HEK293T (cell line): ENCODE results near the gene CRYBG1.

ENCODE experiments used
- ARNT ChIP-seq: fragments of 450-650 bp; IDR thresholded peaks from 2 replicates; pipeline ENCODE4 v1.6.1; 2017; ENCODE audit warnings: mild to moderate bottlenecking
- BHLHE40 ChIP-seq: fragments of 450-650 bp; IDR thresholded peaks from 2 replicates; pipeline ENCODE4 v1.6.1; 2016; ENCODE audit warnings: mild to moderate bottlenecking, moderate library complexity, borderline replicate concordance
- CTBP1 ChIP-seq: fragments of 450-650 bp; IDR thresholded peaks from 2 replicates; pipeline ENCODE4 v1.6.1; 2016; ENCODE audit warnings: borderline replicate concordance
- ELF4 ChIP-seq: fragments of 450-650 bp; IDR thresholded peaks from 2 replicates; pipeline ENCODE4 v1.6.1; 2017; ENCODE audit warnings: antibody characterized with exemption
- FOXK2 ChIP-seq: fragments of 450-650 bp; IDR thresholded peaks from 2 replicates; pipeline ENCODE4 v1.6.1; 2016; ENCODE audit warnings: mild to moderate bottlenecking
- FOXM1 ChIP-seq: fragments of 450-650 bp; IDR thresholded peaks from 2 replicates; pipeline ENCODE4 v1.6.1; 2017; ENCODE audit warnings: mild to moderate bottlenecking, borderline replicate concordance
- HDGF ChIP-seq: fragments of 450-650 bp; IDR thresholded peaks from 2 replicates; pipeline ENCODE4 v1.6.1; 2017; ENCODE audit warnings: antibody characterized with exemption, borderline replicate concordance
- LEF1 ChIP-seq: fragments of 450-650 bp; IDR thresholded peaks from 2 replicates; pipeline ENCODE4 v1.6.1; 2017; ENCODE audit warnings: mild to moderate bottlenecking, borderline replicate concordance
- NFRKB ChIP-seq: fragments of 450-650 bp; IDR thresholded peaks from 2 replicates; pipeline ENCODE4 v1.6.1; 2016; ENCODE audit warnings: mild to moderate bottlenecking, moderate library complexity
- SP1 ChIP-seq: fragments of 450-650 bp; IDR thresholded peaks from 2 replicates; pipeline ENCODE4 v1.6.1; 2017
- SUZ12 ChIP-seq: fragments of 450-650 bp; IDR thresholded peaks from 2 replicates; pipeline ENCODE4 v1.6.1; 2016; ENCODE audit warnings: mild to moderate bottlenecking
- TF ChIP-seq, protein P1 (sequence below): fragments of 450-650 bp; IDR thresholded peaks from 2 replicates; pipeline ENCODE4 v1.6.1; 2016

DNA sequence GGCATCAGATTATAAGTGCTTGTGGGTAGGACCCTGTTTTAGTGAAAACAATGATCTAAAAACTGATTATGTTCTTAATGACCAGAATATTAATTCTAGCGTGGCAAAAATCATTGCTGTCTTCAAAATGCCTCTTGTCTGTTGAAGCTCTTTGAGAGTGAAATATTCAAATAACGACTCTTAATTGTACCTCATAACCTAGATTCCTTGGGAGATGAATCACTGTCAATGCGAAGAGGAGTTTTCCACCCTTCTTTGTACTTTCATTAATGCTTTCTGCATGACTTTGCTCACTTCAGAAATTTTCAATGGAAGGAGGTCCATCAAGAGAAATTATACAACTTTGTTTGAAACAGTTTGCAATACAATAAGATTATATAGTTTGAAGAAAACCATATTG lies 71.5 kb downstream of the CRYBG1 start:
- TF ChIP-seq SP1 (no peak), BHLHE40 (no peak), HDGF (no peak), FOXM1 (no peak), ARNT (no peak), NFRKB (no peak), SUZ12 (no peak), FOXK2 (no peak), ELF4 (no peak), LEF1 (no peak), CTBP1 (no peak)
- TF ChIP-seq, protein P1, sequence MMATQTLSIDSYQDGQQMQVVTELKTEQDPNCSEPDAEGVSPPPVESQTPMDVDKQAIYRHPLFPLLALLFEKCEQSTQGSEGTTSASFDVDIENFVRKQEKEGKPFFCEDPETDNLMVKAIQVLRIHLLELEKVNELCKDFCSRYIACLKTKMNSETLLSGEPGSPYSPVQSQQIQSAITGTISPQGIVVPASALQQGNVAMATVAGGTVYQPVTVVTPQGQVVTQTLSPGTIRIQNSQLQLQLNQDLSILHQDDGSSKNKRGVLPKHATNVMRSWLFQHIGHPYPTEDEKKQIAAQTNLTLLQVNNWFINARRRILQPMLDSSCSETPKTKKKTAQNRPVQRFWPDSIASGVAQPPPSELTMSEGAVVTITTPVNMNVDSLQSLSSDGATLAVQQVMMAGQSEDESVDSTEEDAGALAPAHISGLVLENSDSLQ: no peak
